Measurements from ENCODE around the gene FLT3LG. TPM values are rescaled to one million over a fixed set of nuclear protein-coding genes. Genes with fewer than 3 reads are reported as not detected.
A peak's percentile ranks its signal among the peaks of the same experiment; 100 is the strongest.

The FLT3LG gene
- total and polyA plus RNA-seq, 12 donors: 1.6 to 14.8 (median 3.7) TPM

DNA sequence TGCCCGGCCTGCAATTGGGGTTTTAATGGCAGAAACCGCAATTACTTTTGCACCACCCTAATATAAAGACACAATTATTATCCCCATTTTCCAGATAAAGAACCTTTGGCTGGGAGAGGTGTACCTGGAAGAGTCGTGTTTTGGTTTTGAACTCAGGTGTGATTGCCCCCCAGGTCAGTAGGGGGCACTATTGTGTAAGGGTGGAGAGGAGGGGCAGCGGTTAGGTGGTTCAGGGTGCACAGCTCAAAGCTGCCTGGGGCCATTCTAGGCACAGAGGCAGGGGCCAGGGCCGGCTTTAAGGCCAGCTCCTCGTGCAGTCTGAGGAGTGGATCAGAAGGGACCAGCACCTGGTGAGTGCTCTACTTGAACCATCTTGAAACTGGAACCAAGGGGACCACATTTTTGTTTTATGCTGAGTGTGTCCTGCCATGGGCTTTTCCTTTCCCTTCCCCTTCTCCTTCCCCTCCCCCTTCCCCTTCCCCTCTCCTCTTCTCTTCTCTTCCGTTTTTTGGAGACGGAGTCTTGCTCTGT, 32.6 kb downstream of the FLT3LG start:
- WGBS, 2 donors: 33 to 35% methylated on average over 8 of the region's 8 CpGs

DNA sequence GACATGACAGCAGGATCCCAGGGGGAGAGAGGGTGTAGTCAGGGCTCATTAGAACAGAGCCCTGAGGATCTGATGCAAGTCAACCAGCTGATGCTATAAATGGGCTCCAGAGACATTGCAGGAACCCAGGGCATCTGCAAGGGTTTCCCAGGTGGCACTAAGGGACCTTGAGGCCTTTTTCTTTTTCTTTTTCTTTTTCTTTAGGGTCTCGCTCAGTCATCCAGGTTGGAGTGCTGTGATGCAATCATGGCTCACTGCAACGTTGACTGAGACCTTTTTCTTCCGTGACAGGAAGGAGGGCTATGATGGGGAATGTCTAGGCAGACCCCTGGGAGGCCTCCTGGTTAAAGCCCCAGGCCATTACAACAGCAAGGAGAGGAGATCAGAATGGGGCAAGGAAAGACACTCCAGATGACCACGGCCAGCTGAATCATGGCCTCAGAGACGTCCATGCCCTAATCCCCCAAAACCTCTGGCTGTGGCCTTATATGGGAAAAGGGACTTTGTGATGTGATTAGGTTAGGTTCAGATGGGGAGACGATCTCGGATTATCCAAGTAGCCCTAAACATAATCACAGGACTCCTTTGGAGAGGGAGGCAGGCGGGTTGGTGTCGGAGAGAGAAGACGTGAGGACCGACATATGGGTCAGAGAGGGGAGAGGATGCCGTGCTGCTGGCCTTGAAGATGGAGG, 33.9 kb downstream of the FLT3LG start:
- TF ChIP-seq, protein P1, sequence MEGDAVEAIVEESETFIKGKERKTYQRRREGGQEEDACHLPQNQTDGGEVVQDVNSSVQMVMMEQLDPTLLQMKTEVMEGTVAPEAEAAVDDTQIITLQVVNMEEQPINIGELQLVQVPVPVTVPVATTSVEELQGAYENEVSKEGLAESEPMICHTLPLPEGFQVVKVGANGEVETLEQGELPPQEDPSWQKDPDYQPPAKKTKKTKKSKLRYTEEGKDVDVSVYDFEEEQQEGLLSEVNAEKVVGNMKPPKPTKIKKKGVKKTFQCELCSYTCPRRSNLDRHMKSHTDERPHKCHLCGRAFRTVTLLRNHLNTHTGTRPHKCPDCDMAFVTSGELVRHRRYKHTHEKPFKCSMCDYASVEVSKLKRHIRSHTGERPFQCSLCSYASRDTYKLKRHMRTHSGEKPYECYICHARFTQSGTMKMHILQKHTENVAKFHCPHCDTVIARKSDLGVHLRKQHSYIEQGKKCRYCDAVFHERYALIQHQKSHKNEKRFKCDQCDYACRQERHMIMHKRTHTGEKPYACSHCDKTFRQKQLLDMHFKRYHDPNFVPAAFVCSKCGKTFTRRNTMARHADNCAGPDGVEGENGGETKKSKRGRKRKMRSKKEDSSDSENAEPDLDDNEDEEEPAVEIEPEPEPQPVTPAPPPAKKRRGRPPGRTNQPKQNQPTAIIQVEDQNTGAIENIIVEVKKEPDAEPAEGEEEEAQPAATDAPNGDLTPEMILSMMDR (IDR thresholded peaks at IDR 0.05): no peak
- Histone ChIP-seq H3K36me3 (no peaks in the 10 kb centered on the region), H3K4me3 (no peak overlapping the region), H3K27ac (no peak overlapping the region), H3K27me3 (no peaks in the 10 kb centered on the region), H3K9me3 (no peaks in the 10 kb centered on the region), H3K4me1 (peaks cover 8 to 26% (median 19%) of the 10 kb centered on the region in 9 donors)
- WGBS, 2 donors: 81 to 85% methylated on average over 12 of the region's 12 CpGs
- intact Hi-C loops (cut with DNase I): loop anchor here in 3 of 10 donors (5.0 kb wide), 2 partner anchors 34 to 39 kb away; no protein-coding TSS in a partner anchor
- no peak for ATAC-seq
- no peak for DNase-seq

More for the DNA sequence above, 32.6 kb downstream of the FLT3LG start:
- Histone ChIP-seq H3K4me1 (peaks cover 2 to 24% (median 9%) of the 10 kb centered on the region in 9 donors), H3K36me3 (no peaks in the 10 kb centered on the region), H3K4me3 (no peak overlapping the region), H3K9me3 (no peaks in the 10 kb centered on the region), H3K27ac (no peak overlapping the region), H3K27me3 (no peaks in the 10 kb centered on the region)
- ATAC-seq (peak in 7 of 8 donors; percentile 26 to 72 (median 41)), DNase-seq (no peak)
- intact Hi-C loops (cut with DNase I): loop anchor here in 3 of 10 donors (5.0 kb wide), 2 partner anchors 36 to 41 kb away; no protein-coding TSS in a partner anchor
- TF ChIP-seq, protein P1 (IDR thresholded peaks at IDR 0.05): peak; percentile 43 to 86 (median 69)

DNA sequence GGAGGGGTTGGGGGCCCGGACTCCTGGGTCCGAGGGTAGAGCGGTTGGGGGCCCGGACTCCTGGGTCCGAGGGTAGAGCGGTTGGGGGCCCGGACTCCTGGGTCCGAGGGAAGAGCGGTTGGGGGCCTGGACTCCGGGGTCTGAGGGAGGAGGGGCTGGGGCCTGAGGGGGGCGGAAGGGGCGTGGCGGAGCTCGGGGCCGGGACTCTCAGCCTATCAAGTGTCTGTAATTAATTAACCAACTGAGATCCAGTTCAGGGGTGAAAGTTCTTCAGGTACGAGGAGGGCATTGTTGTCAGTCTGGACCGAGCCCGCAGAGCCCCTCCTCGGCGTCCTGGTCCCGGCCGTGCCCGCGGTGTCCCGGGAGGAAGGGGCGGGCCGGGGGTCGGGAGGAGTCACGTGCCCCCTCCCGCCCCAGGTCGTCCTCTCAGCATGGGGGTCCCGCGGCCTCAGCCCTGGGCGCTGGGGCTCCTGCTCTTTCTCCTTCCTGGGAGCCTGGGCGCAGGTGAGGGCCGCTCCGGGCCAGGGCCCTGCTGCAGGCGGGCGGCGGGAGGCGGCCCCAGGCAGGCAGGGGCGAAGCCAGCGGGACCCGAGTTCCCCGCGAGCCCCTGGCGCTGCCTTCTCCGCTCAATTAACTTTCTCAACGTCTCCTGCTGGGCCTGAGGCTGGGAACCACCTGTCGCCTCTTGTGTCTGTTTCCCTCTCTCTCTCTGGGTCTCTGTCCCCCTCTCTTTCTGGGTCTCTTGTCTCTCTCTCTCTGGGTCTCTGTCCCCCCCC, 39.1 kb downstream of the FLT3LG start:
- peak; percentile 73 to 87 (median 82) for ATAC-seq
- peak; percentile 66 to 70 for DNase-seq
- Histone ChIP-seq H3K4me3 (peak overlapping the region; percentile 60 to 95 (median 82)), H3K27ac (peak overlapping the region; percentile 67 to 93 (median 90)), H3K36me3 (peaks cover 0 to 22% (median 0%) of the 10 kb centered on the region in 9 donors), H3K9me3 (no peaks in the 10 kb centered on the region), H3K4me1 (peaks cover 5 to 54% (median 35%) of the 10 kb centered on the region in 9 donors), H3K27me3 (no peaks in the 10 kb centered on the region)
- TF ChIP-seq, protein P1 (IDR thresholded peaks at IDR 0.05): no peak
- intact Hi-C loops (cut with DNase I): loop anchor here in 1 of 10 donors (10.0 kb wide), 1 partner anchor 352 kb away; the partner anchor contains the start of gene PNKP
- WGBS, 2 donors: 1% methylated on average over 46 to 50 of the region's 50 CpGs

DNA sequence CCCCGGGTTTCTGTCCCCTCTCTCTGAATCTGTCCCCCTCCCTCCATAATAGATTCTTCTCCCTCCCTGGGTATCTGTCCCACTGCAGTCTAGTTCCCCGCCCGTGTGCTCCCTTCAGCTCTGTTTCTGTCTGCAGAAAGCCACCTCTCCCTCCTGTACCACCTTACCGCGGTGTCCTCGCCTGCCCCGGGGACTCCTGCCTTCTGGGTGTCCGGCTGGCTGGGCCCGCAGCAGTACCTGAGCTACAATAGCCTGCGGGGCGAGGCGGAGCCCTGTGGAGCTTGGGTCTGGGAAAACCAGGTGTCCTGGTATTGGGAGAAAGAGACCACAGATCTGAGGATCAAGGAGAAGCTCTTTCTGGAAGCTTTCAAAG, 39.7 kb downstream of the FLT3LG start:
- TF ChIP-seq, protein P1 (IDR thresholded peaks at IDR 0.05): no peak
- intact Hi-C loops (cut with DNase I): loop anchor here in 1 of 10 donors (10.0 kb wide), 1 partner anchor 351 kb away; the partner anchor contains the start of gene PNKP
- Histone ChIP-seq H3K4me1 (peaks cover 5 to 54% (median 35%) of the 10 kb centered on the region in 9 donors), H3K4me3 (peak overlapping the region; percentile 60 to 95 (median 82)), H3K27me3 (no peaks in the 10 kb centered on the region), H3K9me3 (no peaks in the 10 kb centered on the region), H3K36me3 (peaks cover 0 to 26% (median 0%) of the 10 kb centered on the region in 9 donors), H3K27ac (peak overlapping the region in 8 of 10 donors; percentile 88 to 93 (median 91))
- 39 to 40% methylated on average over 12 of the region's 12 CpGs for WGBS, 2 donors
- no peak for DNase-seq
- peak in 1 of 8 donors; percentile 32 for ATAC-seq
